NT2/D1 (cell line): ENCODE results near the gene TMEM243.

Experiments used
- YY1 ChIP-seq: IDR thresholded peaks from 2 replicates; pipeline ENCODE4 v1.6.1; 2011; ENCODE audit not compliant: insufficient read length, insufficient read depth
- ZNF274 ChIP-seq: IDR thresholded peaks from 2 replicates; pipeline ENCODE4 v1.6.1; 2011; ENCODE audit warnings: mild to moderate bottlenecking, low read depth, low read length

DNA sequence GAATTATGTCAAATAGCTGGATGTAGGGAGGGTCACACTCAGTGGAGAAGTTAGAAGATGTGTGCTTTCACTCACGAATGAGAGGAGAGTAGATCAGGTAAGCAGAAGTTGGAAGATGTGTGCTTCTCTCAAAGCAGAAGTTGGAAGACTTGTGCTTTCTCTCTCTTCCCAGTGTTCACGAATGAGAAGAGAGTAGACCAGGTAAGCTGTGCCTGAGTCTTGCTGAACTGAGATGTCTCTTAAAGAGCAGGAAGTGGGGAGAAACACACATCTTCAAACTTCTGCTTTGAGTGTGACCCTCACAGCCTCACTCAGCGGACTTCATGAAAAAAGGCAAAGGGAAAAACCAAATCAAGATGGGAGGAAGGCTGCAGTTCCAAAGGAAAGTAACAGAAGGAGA is 7.0 kb upstream of the TMEM243 start:
- no peak for TF ChIP-seq ZNF274
- no peak for TF ChIP-seq YY1
